Aorta (tissue), 5 donors: ENCODE measurements around the gene GSTA5. TPM values are rescaled to one million over a fixed set of nuclear protein-coding genes. Genes with fewer than 3 reads are reported as not detected.
"Not testable (repeated sequence)": the region's sequence is repeated elsewhere in the genome, so short reads cannot be mapped to it uniquely, and the experiment has no call there.

Source experiments
- ATAC-seq: fragments of 200-7000 bp; cut with Tn5 transposase; one replicate; pipeline ENCODE4 v1.9.1; 2022; ENCODE audit warnings: moderate library complexity; ENCODE audit not compliant: low FRiP score
- DNase-seq, 2 donors: peaks; one replicate each; pipeline ENCODE4 v3.0.0-alpha.2; 2020
- H3K27ac ChIP-seq, 2 donors: one replicate each; pipeline ENCODE4 v1.5.1; 2013; ENCODE audit warnings: low read length in 2 of 2, mild to moderate bottlenecking in 2 of 2, moderate library complexity in 2 of 2, control low read depth in 1 of 2, inconsistent platforms in 1 of 2, low read depth in 1 of 2
- H3K27me3 ChIP-seq, 2 donors: one replicate each; pipeline ENCODE4 v1.6.1; 2013; ENCODE audit warnings: control low read depth in 1 of 2, low read length in 1 of 2, mild to moderate bottlenecking in 1 of 2, moderate library complexity in 1 of 2; ENCODE audit not compliant: insufficient read depth in 2 of 2, control insufficient read depth in 1 of 2
- H3K36me3 ChIP-seq, 2 donors: one replicate each; pipeline ENCODE4 v1.6.1; 2013; ENCODE audit warnings: control low read depth in 1 of 2, low read length in 1 of 2, mild to moderate bottlenecking in 1 of 2; ENCODE audit not compliant: insufficient read depth in 2 of 2, control insufficient read depth in 1 of 2
- H3K4me1 ChIP-seq, 2 donors: one replicate each; pipeline ENCODE4 v1.6.1; 2013; ENCODE audit warnings: low read length in 2 of 2, control low read depth in 1 of 2, mild to moderate bottlenecking in 1 of 2, moderate library complexity in 1 of 2; ENCODE audit not compliant: insufficient read depth in 2 of 2, control insufficient read depth in 1 of 2
- H3K4me3 ChIP-seq, 2 donors: one replicate each; pipeline ENCODE4 v1.5.1; 2013; ENCODE audit warnings: low read length in 2 of 2, control low read depth in 1 of 2, mild to moderate bottlenecking in 1 of 2
- H3K9me3 ChIP-seq: one replicate; pipeline ENCODE4 v1.6.1; 2013; ENCODE audit warnings: mild to moderate bottlenecking, low read length; ENCODE audit not compliant: control insufficient read depth
- WGBS, 2 donors: extraction: QIAGEN DNeasy Blood & Tissue Kit; methylation state at CpG; one replicate each; pipeline ENCODE4 v1.1.7; 2013; 5-methylcytosine and 5-hydroxymethylcytosine counted together
- intact Hi-C, 2 donors: fragments of 100-400 bp; cut with DNase I; formaldehyde crosslinking; loops; one replicate each; pipeline versions ENCODE4 v1.14.2 to v1.15.0; 2022
- polyA plus RNA-seq, 2 donors: library from polyadenylated mRNA; stranded (reverse); fragments of 200-250 nt; gene quantifications; one replicate each; pipeline ENCODE4 v1.2.3, GENCODE V29; 2013
- total RNA-seq, 2 donors: library from RNA; stranded (reverse); fragmentation: NEBNext Ultra II Directional; extraction: Animal tissue kit (Norgen Biotek cat#: 25700); gene quantifications; one replicate each; pipeline ENCODE4 v1.2.1, GENCODE V29; 2021
- donor health status: healthy with polysubstance abuse.
- donor health status: Bipolar disorder and iron deficiency.
- donor health status: DM: no; HTN: no; CAD: no.
- donor health status: DM: no; HTN: no; CAD: no.
- donor health status: DM: yes; HTN: yes; CAD: no.

GSTA5 gene
- total and polyA plus RNA-seq, 4 donors: not detected

- ATAC-seq, H3K27me3 ChIP-seq, intact Hi-C loops, H3K9me3 ChIP-seq, H3K36me3 ChIP-seq, H3K4me3 ChIP-seq, H3K27ac ChIP-seq, H3K4me1 ChIP-seq, DNase-seq: not testable (repeated sequence)
- WGBS, 2 donors: 44 to 50% methylated on average over 5 of the region's 5 CpGs
Measured at GRCh38 chr6:52803668-52804255, 36.9 kb downstream of the GSTA5 start, which contains the start of gene GSTA1. Gene GSTA1, minus strand, starts transcription at chr6:52803816. Its CDS starts 4,549 bp downstream, at chr6:52799267.

DNA sequence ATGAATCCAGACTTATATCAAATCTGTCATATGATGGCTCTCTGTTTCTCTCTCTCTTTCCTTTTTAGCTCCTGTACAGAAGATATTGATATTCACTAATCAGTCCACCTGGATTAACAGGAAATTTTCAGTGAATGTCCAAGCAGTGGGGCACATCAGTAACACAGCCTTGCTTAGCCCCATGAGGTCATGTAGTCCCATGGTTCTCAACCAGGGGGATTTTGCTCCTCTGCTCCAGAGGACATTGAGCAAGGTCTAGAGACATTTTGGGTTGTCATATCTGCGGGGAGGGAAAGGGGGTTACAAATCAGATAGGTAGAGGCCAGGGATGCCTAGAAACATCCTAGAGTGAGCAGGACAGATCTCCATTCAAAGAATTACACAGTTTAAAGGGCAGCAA is 37.8 kb downstream of the GSTA5 start:
- H3K4me3 ChIP-seq: no peak overlapping the region
- no peaks in the 10 kb centered on the region for H3K9me3 ChIP-seq
- no peaks in the 10 kb centered on the region for H3K27me3 ChIP-seq
- H3K27ac ChIP-seq: no peak overlapping the region
- H3K4me1 ChIP-seq: no peaks in the 10 kb centered on the region
- intact Hi-C loops: no loop called here
- H3K36me3 ChIP-seq: no peaks in the 10 kb centered on the region
- 85 to 90% methylated on average over 1 of the region's 1 CpG for WGBS, 2 donors
- DNase-seq: no peak
- no peak for ATAC-seq

DNA sequence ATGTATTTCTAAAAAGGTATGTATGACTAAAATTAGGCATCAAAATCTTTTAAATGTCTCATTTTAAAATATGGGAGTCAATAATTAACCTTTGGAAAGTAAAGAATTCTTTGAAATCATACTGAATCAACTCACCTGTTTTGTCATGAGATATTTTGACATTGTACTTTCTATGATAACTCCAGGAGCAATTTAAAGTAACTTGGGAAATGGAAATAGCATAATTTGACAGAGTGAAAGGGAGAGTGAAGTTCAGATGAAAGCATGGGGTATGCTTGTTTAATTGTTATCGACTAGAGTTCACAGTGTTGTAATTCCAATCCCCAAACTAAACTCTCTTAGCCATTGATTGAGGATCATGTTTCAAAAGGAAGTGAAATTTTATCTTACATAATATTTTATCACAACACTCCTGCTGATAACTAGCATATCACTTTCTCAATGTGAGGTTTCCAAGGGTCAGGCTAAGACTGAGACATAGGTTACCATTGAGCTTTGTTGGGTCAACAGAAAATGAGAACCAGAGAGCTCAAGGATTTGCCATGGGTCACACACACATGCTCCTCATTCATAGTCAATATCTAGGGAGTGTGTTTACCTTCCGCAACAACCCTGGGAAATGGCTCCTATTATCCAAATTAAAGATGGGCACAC is 39.3 kb downstream of the GSTA5 start:
- intact Hi-C loops: no loop called here
- H3K36me3 ChIP-seq: no peaks in the 10 kb centered on the region
- ATAC-seq (no peak), DNase-seq (no peak)
- H3K27ac ChIP-seq: no peak overlapping the region
- no peaks in the 10 kb centered on the region for H3K4me1 ChIP-seq
- H3K27me3 ChIP-seq: no peaks in the 10 kb centered on the region
- no peaks in the 10 kb centered on the region for H3K9me3 ChIP-seq
- 90 to 92% methylated on average over 2 of the region's 2 CpGs for WGBS, 2 donors
- H3K4me3 ChIP-seq: no peak overlapping the region

GRCh38 chr6:52799272-52799671 is 41.3 kb downstream of the GSTA5 start:
- H3K27ac ChIP-seq, H3K27me3 ChIP-seq, H3K4me1 ChIP-seq, H3K4me3 ChIP-seq, DNase-seq, intact Hi-C loops, H3K9me3 ChIP-seq, H3K36me3 ChIP-seq, ATAC-seq: not testable (repeated sequence)
- WGBS, 2 donors: 81 to 85% methylated on average over 1 of the region's 1 CpG

GRCh38 chr6:52794366-52794765 is 46.2 kb downstream of the GSTA5 start:
- ATAC-seq, DNase-seq, intact Hi-C loops, H3K4me3 ChIP-seq, H3K4me1 ChIP-seq, H3K36me3 ChIP-seq, H3K9me3 ChIP-seq, H3K27ac ChIP-seq, H3K27me3 ChIP-seq: not testable (repeated sequence)
- WGBS, 2 donors: 84 to 88% methylated on average over 2 of the region's 2 CpGs

DNA sequence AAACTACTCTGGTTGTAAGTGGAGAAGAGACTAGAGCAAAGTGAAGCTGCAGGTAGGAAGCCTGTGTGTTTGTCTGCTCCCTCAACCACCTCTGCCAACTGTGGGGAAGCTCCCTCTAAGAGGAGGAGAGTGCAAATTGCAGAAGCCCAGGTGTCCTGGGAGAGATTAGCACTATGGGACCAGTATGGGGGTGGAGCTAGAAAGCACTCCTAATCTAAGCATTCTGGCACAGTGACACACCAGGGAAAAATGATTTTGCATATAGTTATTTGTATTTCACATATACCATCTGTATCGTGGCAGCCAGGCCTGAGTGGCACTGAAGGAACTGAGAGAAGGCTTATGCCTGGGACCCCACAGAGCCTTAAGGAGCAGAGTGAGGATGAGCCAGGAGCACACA is 49.8 kb downstream of the GSTA5 start:
- H3K27me3 ChIP-seq: no peaks in the 10 kb centered on the region
- no peak overlapping the region for H3K27ac ChIP-seq
- H3K9me3 ChIP-seq: no peaks in the 10 kb centered on the region
- no peaks in the 10 kb centered on the region for H3K36me3 ChIP-seq
- WGBS, 2 donors: 0% methylated on average over 1 of the region's 1 CpG
- no peak overlapping the region for H3K4me3 ChIP-seq
- no peaks in the 10 kb centered on the region for H3K4me1 ChIP-seq
- ATAC-seq (no peak), DNase-seq (no peak)
- intact Hi-C loops: no loop called here

DNA sequence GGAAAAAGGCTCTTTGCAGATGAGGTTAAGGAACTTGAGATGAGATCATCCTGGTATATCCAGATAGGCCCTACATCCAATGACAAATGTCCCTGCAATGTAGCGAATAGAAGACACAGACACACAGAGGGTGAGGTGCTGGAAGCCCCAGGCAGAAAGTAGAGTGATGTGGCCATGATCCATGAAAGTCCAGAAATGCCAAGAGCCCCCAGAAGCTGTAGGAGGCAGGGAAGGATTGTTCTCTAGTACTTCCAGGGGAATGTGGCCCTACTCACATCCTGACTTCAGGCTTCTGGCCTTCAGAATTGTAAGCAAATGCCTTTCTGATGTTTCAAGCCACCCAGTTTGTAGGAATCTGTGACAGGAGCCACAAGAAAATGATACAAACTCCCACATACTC is 51.0 kb downstream of the GSTA5 start:
- H3K27me3 ChIP-seq, DNase-seq, H3K36me3 ChIP-seq, H3K4me1 ChIP-seq, H3K4me3 ChIP-seq, ATAC-seq, H3K9me3 ChIP-seq, intact Hi-C loops: not testable (repeated sequence)
- WGBS, 2 donors: 40 to 59% methylated on average over 1 of the region's 1 CpG
- H3K27ac ChIP-seq: peak overlapping the region in 1 of 2 donors; percentile 64

DNA sequence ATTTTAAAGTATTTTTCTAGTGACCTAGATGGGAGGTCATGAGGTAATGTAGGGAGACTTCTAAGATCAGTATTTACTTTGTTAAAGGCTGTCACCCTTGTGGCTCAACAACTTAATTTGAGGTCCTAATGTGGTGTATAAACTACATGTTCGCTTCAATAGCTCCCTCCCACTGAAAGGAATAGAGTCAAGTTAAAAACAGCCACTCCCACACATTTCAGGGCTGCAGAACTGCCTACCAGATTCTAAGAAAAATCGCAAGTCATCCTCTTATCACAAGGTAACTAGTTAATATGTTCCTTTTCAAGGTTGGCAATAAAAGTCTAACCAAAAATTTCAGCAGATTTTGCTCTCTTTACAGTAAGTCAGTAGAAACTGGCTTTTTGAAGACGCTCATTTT is 52.1 kb downstream of the GSTA5 start:
- ATAC-seq: no peak
- intact Hi-C loops: no loop called here
- whole genome bisulfite sequencing, 2 donors: 67 to 68% methylated on average over 3 of the region's 3 CpGs

GRCh38 chr6:52787917-52788316 is 52.7 kb downstream of the GSTA5 start:
- no peaks in the 10 kb centered on the region for H3K9me3 ChIP-seq
- intact Hi-C loops: no loop called here
- H3K4me1 ChIP-seq: no peaks in the 10 kb centered on the region
- no peak overlapping the region for H3K27ac ChIP-seq
- 46 to 49% methylated on average over 3 of the region's 3 CpGs for WGBS, 2 donors
- H3K36me3 ChIP-seq: no peaks in the 10 kb centered on the region
- no peak overlapping the region for H3K4me3 ChIP-seq
- DNase-seq: no peak
- no peak for ATAC-seq
- no peaks in the 10 kb centered on the region for H3K27me3 ChIP-seq

More for the DNA sequence above, 52.1 kb downstream of the GSTA5 start:
- Histone ChIP-seq H3K36me3 (no peaks in the 10 kb centered on the region), H3K9me3 (no peaks in the 10 kb centered on the region), H3K27me3 (no peaks in the 10 kb centered on the region), H3K4me1 (no peaks in the 10 kb centered on the region), H3K4me3 (no peak overlapping the region), H3K27ac (no peak overlapping the region)
- no peak for DNase-seq
